NCI-H345 treated with DMSO at 0.1 percent for 48 hours (cell line): ENCODE measurements around the gene EP400.

Experiments
- DNase-seq: peaks from one replicate; lab custom pipeline; 2025; ENCODE audit not compliant: unreplicated experiment; lab: John Stamatoyannopoulos, UW

Gene EP400

GRCh38 chr12:131986361-131986760 lies 36.6 kb downstream of the EP400 start:
- DNase-seq, result no peak

- DNase-seq, result no peak
Measured at GRCh38 chr12:131986910-131987309, 37.2 kb downstream of the EP400 start.

- DNase-seq, result no peak
Measured at GRCh38 chr12:131987552-131987951, 37.8 kb downstream of the EP400 start.

GRCh38 chr12:131988054-131988796 lies 38.5 kb downstream of the EP400 start:
- no peak for DNase-seq

- DNase-seq, result no peak
Measured at GRCh38 chr12:131989021-131989420, 39.3 kb downstream of the EP400 start.

- DNase-seq, result peak; percentile 84
Measured at GRCh38 chr12:131990066-131990979, 40.6 kb downstream of the EP400 start.

GRCh38 chr12:131990980-131991305 lies 41.2 kb downstream of the EP400 start:
- peak; percentile 84 for DNase-seq

GRCh38 chr12:131991816-131992430 lies 42.2 kb downstream of the EP400 start:
- no peak for DNase-seq

GRCh38 chr12:131994589-131994988 lies 44.8 kb downstream of the EP400 start:
- DNase-seq, result no peak

GRCh38 chr12:132000286-132000872 lies 50.6 kb downstream of the EP400 start:
- no peak for DNase-seq

- no peak for DNase-seq
Measured at GRCh38 chr12:132003846-132004245, 54.1 kb downstream of the EP400 start.

- no peak for DNase-seq
Measured at GRCh38 chr12:132004946-132005345, 55.2 kb downstream of the EP400 start.

- no peak for DNase-seq
Measured at GRCh38 chr12:132006056-132006680, 56.4 kb downstream of the EP400 start.

- no peak for DNase-seq
Measured at GRCh38 chr12:132007041-132007440, 57.3 kb downstream of the EP400 start.

GRCh38 chr12:132009336-132009859 lies 59.7 kb downstream of the EP400 start:
- DNase-seq, result no peak

- DNase-seq, result no peak
Measured at GRCh38 chr12:132012919-132013568, 63.3 kb downstream of the EP400 start.

GRCh38 chr12:132014092-132014914 lies 64.6 kb downstream of the EP400 start:
- no peak for DNase-seq

- DNase-seq, result no peak
Measured at GRCh38 chr12:132014915-132015280, 65.2 kb downstream of the EP400 start.

- no peak for DNase-seq
Measured at GRCh38 chr12:132015686-132016430, 66.1 kb downstream of the EP400 start.
